ENCODE data around the gene TMPRSS9. TPM values are rescaled to one million over a fixed set of nuclear protein-coding genes. Genes with fewer than 3 reads are reported as not detected.

The TMPRSS9 gene
- total and polyA plus RNA-seq, 2 of the 13 experiments (the other 11 are each of a cell fraction or from before 2014, with no cell fraction given): 2.5 to 5.2 TPM

GRCh38 chr19:2461751-2462634 is 101.9 kb downstream of the TMPRSS9 start (continued):
- TF ChIP-seq ZNF512 (CRISPR knock-in tag; IDR thresholded peaks at IDR 0.05) (no peak), TOPORS (CRISPR knock-in tag; IDR thresholded peaks at IDR 0.05) (no peak), ZNF776 (CRISPR knock-in tag; IDR thresholded peaks at IDR 0.05) (no peak), SETDB1 (CRISPR knock-in tag; IDR thresholded peaks at IDR 0.05; ENCODE audit: borderline replicate concordance) (no peak), GFI1 (CRISPR knock-in tag; IDR thresholded peaks at IDR 0.05; ENCODE audit: borderline replicate concordance) (no peak), CBX2 (IDR thresholded peaks at IDR 0.05; ENCODE audit: low read depth, low read length) (no peak), CBX2 (CRISPR knock-in tag; IDR thresholded peaks at IDR 0.05; ENCODE audit: low read depth) (no peak), HOXA5 (CRISPR knock-in tag; IDR thresholded peaks at IDR 0.05) (no peak), RAD51 (IDR thresholded peaks at IDR 0.05; ENCODE audit: borderline replicate concordance) (no peak), ZNF740 (CRISPR knock-in tag; IDR thresholded peaks at IDR 0.05) (peak; percentile 58; the same call in 1 of the 2 replicates), ZBTB14 (CRISPR knock-in tag; IDR thresholded peaks at IDR 0.05) (no peak), RFX3 (CRISPR knock-in tag; IDR thresholded peaks at IDR 0.05) (no peak), ZBTB38 (CRISPR knock-in tag; IDR thresholded peaks at IDR 0.05) (peak; percentile 23; the same call in 1 of the 2 replicates), HMG20B (CRISPR knock-in tag; conservative IDR thresholded peaks at IDR 0.05) (no peak), TGIF2 (CRISPR knock-in tag; IDR thresholded peaks at IDR 0.05) (no peak), ZNF629 (CRISPR knock-in tag; conservative IDR thresholded peaks at IDR 0.05) (peak; percentile 48; the same call in 1 of the 2 replicates), KLF12 (CRISPR knock-in tag; IDR thresholded peaks at IDR 0.05; ENCODE audit: borderline replicate concordance) (no peak), IRX3 (CRISPR knock-in tag; IDR thresholded peaks at IDR 0.05; ENCODE audit: borderline replicate concordance, low read depth) (no peak)
